ENCODE measurements around the gene ZBP1. TPM values are rescaled to one million over a fixed set of nuclear protein-coding genes. Genes with fewer than 3 reads are reported as not detected.
A peak's percentile ranks its signal among the peaks of the same experiment; 100 is the strongest.

The ZBP1 gene
- total RNA-seq, 6 donors from 2014 or later = 3.2 to 9.4 (median 4.8) TPM

GRCh38 chr20:57650756-57651483 lies 30.7 kb upstream of the ZBP1 start:
- Histone ChIP-seq H3K4me3 (no peak overlapping the region), H3K36me3 (peaks cover 0 to 37% (median 18%) of the 10 kb centered on the region in 4 donors), H3K9me3 (no peaks in the 10 kb centered on the region), H3K27me3 (no peaks in the 10 kb centered on the region), H3K4me1 (peaks cover 0 to 7% (median 3%) of the 10 kb centered on the region in 4 donors), H3K27ac (no peak overlapping the region)
- TF ChIP-seq EP300 (IDR thresholded peaks at IDR 0.05) (no peak), POLR2A (IDR thresholded peaks at IDR 0.05) (no peak), POLR2AphosphoS5 (IDR thresholded peaks at IDR 0.05) (no peak), CTCF (IDR thresholded peaks at IDR 0.05) (no peak)
- DNase-seq (peak; percentile 13 to 67), ATAC-seq (ENCODE audit: low FRiP score in 2 of 2) (no peak)
- WGBS, 2 donors = 91 to 92% methylated on average over 20 to 23 of the region's 23 CpGs

GRCh38 chr20:57650266-57650665 lies 30.0 kb upstream of the ZBP1 start:
- Histone ChIP-seq H3K36me3 (peaks cover 0 to 37% (median 18%) of the 10 kb centered on the region in 4 donors), H3K27ac (no peak overlapping the region), H3K4me3 (no peak overlapping the region), H3K4me1 (peaks cover 0 to 7% (median 3%) of the 10 kb centered on the region in 4 donors), H3K27me3 (no peaks in the 10 kb centered on the region), H3K9me3 (peaks cover 0 to under 1% (median 0%) of the 10 kb centered on the region in 4 donors)
- TF ChIP-seq POLR2AphosphoS5 (IDR thresholded peaks at IDR 0.05) (no peak), EP300 (IDR thresholded peaks at IDR 0.05) (no peak), CTCF (IDR thresholded peaks at IDR 0.05) (no peak), POLR2A (IDR thresholded peaks at IDR 0.05) (no peak)
- no peak for ATAC-seq (ENCODE audit: low FRiP score in 2 of 2)
- WGBS, 2 donors = 68 to 69% methylated on average over 8 to 9 of the region's 9 CpGs
- no peak for DNase-seq

GRCh38 chr20:57649617-57650015 lies 29.4 kb upstream of the ZBP1 start:
- Histone ChIP-seq H3K4me3 (no peak overlapping the region), H3K27me3 (no peaks in the 10 kb centered on the region), H3K9me3 (peaks cover 0 to 4% (median 1%) of the 10 kb centered on the region in 4 donors), H3K36me3 (peaks cover 0 to 37% (median 18%) of the 10 kb centered on the region in 4 donors), H3K27ac (no peak overlapping the region), H3K4me1 (peaks cover 0 to 3% (median 3%) of the 10 kb centered on the region in 4 donors)
- WGBS, 2 donors = 90 to 93% methylated on average over 14 of the region's 14 CpGs
- ATAC-seq (ENCODE audit: low FRiP score in 2 of 2) = no peak
- TF ChIP-seq POLR2AphosphoS5 (IDR thresholded peaks at IDR 0.05) (no peak), EP300 (IDR thresholded peaks at IDR 0.05) (no peak), CTCF (IDR thresholded peaks at IDR 0.05) (no peak), POLR2A (IDR thresholded peaks at IDR 0.05) (no peak)
- DNase-seq = peak in 1 of 2 donors; percentile 18

DNA sequence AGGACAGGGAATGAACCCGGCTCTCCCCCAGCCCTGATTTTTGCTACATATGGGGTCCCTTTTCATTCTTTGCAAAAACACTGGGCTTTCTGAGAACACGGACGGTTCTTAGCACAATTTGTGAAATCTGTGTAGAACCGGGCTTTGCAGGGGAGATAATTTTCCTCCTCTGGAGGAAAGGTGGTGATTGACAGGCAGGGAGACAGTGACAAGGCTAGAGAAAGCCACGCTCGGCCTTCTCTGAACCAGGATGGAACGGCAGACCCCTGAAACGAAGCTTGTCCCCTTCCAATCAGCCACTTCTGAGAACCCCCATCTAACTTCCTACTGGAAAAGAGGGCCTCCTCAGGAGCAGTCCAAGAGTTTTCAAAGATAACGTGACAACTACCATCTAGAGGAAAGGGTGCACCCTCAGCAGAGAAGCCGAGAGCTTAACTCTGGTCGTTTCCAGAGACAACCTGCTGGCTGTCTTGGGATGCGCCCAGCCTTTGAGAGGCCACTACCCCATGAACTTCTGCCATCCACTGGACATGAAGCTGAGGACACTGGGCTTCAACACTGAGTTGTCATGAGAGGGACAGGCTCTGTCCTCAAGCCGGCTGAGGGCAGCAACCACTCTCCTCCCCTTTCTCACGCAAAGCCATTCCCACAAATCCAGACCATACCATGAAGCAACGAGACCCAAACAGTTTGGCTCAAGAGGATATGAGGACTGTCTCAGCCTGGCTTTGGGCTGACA lies 28.8 kb upstream of the ZBP1 start:
- Histone ChIP-seq H3K9me3 (peaks cover 0 to 4% (median 1%) of the 10 kb centered on the region in 4 donors), H3K27me3 (no peaks in the 10 kb centered on the region), H3K36me3 (peaks cover 0 to 37% (median 18%) of the 10 kb centered on the region in 4 donors), H3K4me1 (no peaks in the 10 kb centered on the region), H3K4me3 (no peak overlapping the region), H3K27ac (no peak overlapping the region)
- ATAC-seq (ENCODE audit: low FRiP score in 2 of 2) = no peak
- TF ChIP-seq POLR2AphosphoS5 (IDR thresholded peaks at IDR 0.05) (no peak), EP300 (IDR thresholded peaks at IDR 0.05) (no peak)
- peak in 1 of 2 donors; percentile 14 for DNase-seq
- 89 to 90% methylated on average over 15 of the region's 15 CpGs for WGBS, 2 donors

Measured in upper lobe of left lung (tissue), 6 donors.